PC-9 (cell line): ENCODE results near the gene RPL5.

Source experiments
- CTCF ChIP-seq: fragments of 200-600 bp; sonication (generic); conservative IDR thresholded peaks from 2 replicates; pipeline ENCODE4 v1.6.1; 2017; ENCODE audit warnings: mixed run types, antibody characterized with exemption, mild to moderate bottlenecking, moderate library complexity
- EZH2 ChIP-seq: fragments of 200-600 bp; sonication (generic); IDR thresholded peaks from 2 replicates; pipeline ENCODE4 v1.8.0; 2017; ENCODE audit warnings: antibody characterized with exemption, low read depth

DNA sequence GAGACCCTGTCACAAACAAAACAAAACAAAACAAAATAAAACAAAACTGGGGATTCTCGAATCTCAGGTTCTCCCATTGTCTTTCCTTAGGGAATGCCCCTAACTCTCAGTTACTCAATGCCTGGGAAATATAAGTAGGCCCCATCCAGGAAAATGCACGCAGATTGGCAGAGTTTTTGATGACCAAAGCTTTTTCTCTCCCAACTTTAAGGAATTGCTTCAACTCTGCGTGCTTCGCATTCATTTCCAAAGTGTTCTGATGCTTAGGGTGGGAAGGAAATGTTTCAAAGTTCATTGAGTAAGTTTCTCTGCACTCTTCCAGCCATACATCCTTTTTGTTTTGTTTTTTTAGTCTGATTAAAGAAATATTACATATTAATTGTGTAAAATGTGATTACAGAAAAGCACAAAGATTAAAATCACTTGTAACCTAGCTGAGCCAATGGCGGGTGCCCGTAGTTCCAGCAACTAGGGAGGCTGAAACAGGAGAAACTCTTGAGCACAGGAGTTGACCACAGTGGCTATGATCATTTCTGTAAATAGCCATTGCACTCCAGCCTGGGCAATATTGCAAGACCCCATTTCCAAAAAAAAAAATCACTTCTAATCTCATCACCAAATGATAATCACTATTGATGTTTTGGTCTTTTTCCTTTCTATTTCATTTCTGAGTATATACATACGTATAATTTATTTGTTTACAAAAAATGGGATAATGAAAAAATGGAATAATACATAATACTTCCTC lies 28.5 kb upstream of the RPL5 start:
- TF ChIP-seq CTCF, result no peak
- no peak for TF ChIP-seq EZH2
